HG02870 (cell line): ENCODE data around the gene TMEM134.
"Not testable (repeated sequence)": the region's sequence is repeated elsewhere in the genome, so short reads cannot be mapped to it uniquely, and the experiment has no call there.

Source experiments
- ATAC-seq: cut with Tn5 transposase; IDR thresholded peaks from one replicate; pipeline ENCODE4 v1.9.1; 2021; ENCODE audit warnings: mild to moderate bottlenecking, moderate library complexity; ENCODE audit not compliant: unreplicated experiment

TMEM134 gene

DNA sequence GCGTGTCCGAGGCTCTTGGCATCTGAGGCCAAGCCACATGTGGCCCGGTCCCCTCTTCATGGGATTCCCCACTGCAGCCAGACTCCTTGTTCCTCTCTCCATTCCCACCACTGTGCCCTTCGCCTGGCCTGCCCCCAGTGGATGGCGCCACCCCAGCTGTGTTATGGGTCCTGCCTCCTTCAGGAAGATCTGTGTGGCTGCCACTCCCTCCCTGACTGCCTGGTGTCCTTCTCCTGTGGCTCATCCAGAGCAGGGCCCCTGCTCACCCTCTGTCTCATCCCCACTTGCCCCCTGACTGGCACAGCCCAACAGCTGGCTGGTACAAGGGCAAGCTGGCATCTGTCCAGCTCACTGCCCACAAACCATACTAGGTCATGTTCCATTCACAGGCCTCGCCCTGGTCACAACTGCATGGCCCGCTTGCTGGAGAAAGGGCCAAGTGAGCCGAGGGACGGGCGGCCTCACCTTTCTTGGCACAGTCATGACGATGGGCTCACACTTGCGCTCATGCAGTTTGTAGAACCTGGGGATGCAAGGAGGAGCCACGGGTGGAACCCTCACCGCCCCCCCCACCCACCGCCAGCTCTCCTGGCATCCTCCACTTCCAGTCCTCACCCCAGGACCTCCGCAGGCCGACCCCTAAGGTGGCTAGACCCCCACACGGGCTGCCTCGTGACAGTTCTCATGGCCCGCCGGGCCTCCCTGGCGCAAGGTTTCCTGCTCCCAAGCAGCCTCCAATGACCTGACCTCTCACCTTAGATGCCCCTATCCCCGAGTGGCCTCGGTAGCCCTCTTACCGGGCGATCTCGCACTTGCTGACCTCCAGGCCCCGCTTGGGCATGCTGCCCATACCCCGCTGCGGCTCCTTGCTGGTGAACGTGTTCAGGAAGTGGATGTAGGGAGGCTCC lies 29.5 kb downstream of the TMEM134 start:
- ATAC-seq: no peak

- ATAC-seq: no peak
These were observed 30.7 kb downstream of the TMEM134 start for GRCh38 chr11:67438158-67438902.

DNA sequence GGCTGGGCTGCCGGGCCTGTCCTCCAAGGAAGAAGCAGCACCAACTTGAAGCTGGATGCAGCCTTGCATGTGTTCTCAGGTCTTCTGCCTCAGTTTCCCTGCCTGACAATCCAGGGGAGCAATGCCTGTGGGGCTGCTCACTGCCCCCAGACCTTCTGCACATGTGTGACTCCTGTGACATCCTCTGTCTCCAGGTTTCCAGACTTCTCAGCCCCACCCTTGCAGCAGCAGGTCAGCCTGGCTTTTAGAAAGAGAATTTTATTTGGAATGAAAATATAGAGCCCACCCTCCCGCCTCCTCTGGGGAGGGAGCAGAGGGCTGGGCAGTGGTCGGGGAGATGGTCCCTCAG lies 31.3 kb downstream of the TMEM134 start:
- ATAC-seq: no peak

GRCh38 chr11:67437082-67437808 lies 31.8 kb downstream of the TMEM134 start, which contains the start of gene PTPRCAP:
Gene PTPRCAP, minus strand, starts transcription at chr11:67437682. Its CDS starts 63 bp downstream, at chr11:67437619.
- no peak for ATAC-seq

DNA sequence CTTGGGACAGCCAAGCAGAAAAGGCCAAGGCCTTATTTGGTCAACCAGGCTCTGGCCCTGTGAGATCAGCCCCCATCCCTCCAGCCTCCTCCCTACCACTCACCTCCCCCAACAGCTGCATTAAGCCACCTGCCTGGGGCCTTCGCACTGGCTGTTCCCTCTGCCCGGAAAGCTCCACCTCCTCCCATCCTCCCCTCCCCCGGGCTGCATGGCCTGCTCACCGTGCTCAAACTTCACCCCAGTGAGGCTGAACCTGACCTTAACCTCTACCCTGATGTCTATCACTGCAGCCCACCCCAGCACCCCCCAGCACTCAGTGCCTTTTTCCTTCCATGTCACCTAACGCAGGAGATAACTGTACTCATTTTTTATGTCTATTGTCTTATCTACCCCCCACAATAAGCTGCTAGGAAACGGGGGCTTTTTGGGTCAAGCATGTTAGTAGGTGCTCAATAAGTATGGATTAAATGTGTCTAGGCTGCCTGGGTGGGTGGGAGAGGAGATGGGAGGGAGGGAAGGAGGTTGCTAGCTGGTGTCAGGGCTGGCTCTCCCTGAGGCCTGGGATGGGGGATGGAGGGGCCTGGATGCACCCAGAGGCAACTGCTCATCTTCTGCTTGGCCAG lies 32.5 kb downstream of the TMEM134 start:
- ATAC-seq: no peak

DNA sequence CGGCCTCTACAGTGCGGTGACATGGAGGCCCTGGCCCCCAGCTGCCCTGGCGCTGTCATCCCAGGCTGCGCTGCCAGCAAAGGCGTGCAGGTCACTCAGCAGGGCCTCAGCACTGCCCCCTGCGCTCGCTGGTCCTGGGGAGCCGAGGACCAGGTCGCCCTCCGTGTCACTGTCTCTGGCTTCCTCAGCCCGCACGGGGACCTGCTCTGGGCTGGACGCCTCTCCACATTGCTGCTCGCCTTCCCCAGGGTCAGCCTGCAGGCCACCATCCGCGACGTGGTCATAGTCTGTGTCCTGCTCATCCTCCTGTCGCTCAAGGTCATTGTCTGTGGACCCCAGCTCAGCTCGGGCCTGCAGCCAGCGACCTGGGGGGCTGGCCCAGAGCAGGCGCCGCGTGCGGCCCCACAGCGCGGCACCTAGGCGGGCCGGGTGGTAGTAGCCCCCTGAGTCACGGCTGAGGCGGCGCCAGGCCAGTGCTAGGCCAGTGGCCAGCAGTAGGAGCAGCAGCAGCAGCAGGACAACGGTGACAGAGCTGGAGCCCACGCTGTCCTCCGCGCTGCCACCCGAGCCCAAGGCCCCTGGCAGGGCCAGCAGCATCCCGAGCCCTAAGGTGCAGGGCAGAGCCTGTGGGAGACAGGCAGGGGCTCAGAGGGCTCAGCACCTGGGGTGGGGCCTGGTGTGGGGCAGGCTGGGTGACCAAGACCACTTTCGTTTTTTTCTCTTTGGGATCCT lies 33.2 kb downstream of the TMEM134 start:
- ATAC-seq: no peak

- ATAC-seq: no peak
These were observed 33.9 kb downstream of the TMEM134 start for GRCh38 chr11:67435031-67435726.

DNA sequence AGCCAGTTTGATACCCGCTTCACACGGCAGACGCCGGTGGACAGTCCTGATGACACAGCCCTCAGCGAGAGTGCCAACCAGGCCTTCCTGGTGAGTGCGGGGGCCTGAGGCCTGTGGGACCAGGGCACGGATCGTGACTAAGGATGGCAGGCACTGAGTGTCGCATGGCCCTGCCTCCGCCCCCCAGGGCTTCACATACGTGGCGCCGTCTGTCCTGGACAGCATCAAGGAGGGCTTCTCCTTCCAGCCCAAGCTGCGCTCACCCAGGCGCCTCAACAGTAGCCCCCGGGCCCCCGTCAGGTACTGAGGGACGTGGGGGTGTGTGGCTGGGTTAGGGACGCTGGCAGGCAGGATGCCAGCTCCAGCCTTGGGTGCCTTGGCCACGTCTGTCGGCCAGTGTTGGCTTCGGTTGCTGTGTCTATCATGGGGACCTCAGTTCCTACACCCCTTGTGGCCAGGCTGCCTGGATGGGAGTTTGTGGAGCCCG lies 34.6 kb downstream of the TMEM134 start:
- ATAC-seq: no peak

DNA sequence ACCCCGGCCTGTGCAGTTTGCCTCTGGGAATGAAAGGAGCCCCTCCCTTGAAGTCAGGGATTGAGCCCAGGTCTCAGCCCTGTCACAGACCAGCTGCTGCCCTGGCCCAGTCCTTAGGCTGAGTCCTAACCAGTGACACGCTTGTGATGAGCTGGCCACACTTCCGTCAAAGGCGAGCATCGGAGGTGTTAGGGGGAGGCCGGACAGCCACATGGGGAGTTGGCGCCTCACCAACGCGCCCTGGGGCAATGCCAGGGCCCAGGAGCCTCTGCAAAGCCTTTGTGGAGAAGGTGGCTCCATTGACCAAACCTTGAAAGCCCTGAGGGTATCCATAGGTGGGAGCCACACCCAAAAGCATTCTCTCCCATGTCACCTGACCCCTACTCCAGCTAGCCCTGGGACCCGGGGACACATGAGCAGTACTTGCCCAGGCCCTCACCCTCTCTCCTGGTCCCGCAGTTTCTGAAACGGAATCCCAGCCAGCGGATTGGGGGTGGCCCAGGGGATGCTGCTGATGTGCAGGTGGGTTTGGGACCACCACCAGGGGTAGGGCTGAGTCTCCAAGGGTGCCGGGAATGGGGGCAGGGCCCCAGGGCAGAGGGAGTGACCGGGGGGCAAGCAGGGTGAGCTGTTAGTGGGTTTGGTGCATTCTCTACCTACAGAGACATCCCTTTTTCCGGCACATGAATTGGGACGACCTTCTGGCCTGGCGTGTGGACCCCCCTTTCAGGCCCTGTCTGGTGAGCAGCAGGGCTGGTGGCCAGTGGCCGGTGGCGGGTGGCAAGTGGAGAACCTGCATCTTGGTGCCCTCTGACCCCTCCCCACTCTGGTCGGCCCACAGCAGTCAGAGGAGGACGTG lies 35.3 kb downstream of the TMEM134 start:
- ATAC-seq: no peak

GRCh38 chr11:67432655-67433349 lies 36.2 kb downstream of the TMEM134 start:
- no peak for ATAC-seq

- no peak for ATAC-seq
These were observed 37.5 kb downstream of the TMEM134 start for GRCh38 chr11:67431346-67432249.

DNA sequence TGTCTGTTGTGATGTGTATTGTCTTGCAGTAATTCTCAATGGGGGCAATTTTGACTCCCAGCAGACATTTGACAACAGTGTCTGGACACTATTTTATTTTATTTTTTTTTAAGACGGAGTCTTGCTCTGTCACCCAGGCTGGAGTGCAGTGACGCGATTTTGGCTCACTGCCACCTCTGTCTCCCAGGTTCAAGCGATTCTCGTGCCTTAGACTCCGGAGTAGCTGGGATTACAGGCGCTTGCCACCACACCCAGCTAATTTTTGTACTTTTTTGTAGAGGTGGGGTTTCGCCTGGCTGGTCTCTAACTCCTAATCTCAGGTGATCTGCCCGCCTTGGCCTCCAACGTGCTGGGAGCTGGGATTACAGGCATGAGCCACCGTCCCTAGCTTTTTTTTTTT lies 39.3 kb downstream of the TMEM134 start:
- no peak for ATAC-seq

DNA sequence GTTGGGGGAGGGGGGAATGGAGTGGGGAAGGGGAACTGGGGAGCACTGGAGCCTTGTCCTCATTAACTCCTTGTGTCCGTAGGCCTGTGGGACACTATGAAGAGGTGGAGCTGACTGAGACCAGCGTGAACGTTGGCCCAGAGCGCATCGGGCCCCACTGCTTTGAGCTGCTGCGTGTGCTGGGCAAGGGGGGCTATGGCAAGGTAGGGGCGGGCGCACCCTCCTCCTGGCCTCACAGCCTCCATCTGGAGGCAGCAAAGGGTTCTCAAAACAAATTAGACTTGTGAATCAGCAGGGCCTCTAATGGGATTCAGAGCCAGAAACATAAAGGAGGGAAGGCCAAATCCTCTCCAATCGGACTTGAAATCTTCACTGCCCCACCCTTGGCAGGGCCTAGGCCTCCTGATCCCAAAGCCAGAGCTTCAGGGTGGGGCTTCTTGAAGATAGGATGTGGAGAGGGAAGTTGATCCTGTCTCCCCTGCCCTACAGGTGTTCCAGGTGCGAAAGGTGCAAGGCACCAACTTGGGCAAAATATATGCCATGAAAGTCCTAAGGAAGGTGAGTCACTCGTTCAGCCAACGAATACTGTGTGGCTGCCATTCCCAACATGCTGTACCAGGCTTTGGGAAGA lies 39.9 kb downstream of the TMEM134 start:
- no peak for ATAC-seq

GRCh38 chr11:67428052-67429001 lies 40.7 kb downstream of the TMEM134 start, which contains the start of gene RPS6KB2:
Gene RPS6KB2, plus strand, starts transcription at chr11:67428494. Its CDS starts 52 bp downstream, at chr11:67428546.
- peak; percentile 82 for ATAC-seq

- not testable (repeated sequence) for ATAC-seq
These were observed 41.6 kb downstream of the TMEM134 start for GRCh38 chr11:67427364-67427859.
